CD4-positive, alpha-beta T cell treated with Interleukin-17A for 1 hour (primary cell): Measurements from ENCODE around the gene SDHAF4.
"Not testable (repeated sequence)": the region's sequence is repeated elsewhere in the genome, so short reads cannot be mapped to it uniquely, and the experiment has no call there.

Source experiments
- DNase-seq: peaks from one replicate; pipeline ENCODE4 v3.0.0-alpha.2; 2020

SDHAF4 gene

GRCh38 chr6:70593118-70593486, 26.4 kb downstream of the SDHAF4 start:
- no peak for DNase-seq

GRCh38 chr6:70599187-70599586, 32.5 kb downstream of the SDHAF4 start:
- peak; percentile 10 for DNase-seq

GRCh38 chr6:70601014-70601413, 34.3 kb downstream of the SDHAF4 start:
- DNase-seq, result no peak

GRCh38 chr6:70604254-70604653, 37.5 kb downstream of the SDHAF4 start:
- no peak for DNase-seq

- not testable (repeated sequence) for DNase-seq
These were observed 40.6 kb downstream of the SDHAF4 start for GRCh38 chr6:70607371-70607770.

GRCh38 chr6:70609181-70609580, 42.5 kb downstream of the SDHAF4 start:
- not testable (repeated sequence) for DNase-seq

- no peak for DNase-seq
These were observed 50.1 kb downstream of the SDHAF4 start for GRCh38 chr6:70616728-70617260.

- DNase-seq, result no peak
These were observed 54.0 kb downstream of the SDHAF4 start for GRCh38 chr6:70620746-70621145.

- no peak for DNase-seq
These were observed 55.7 kb downstream of the SDHAF4 start for GRCh38 chr6:70622461-70622860.

- no peak for DNase-seq
These were observed 58.7 kb downstream of the SDHAF4 start for GRCh38 chr6:70625436-70625835.

- no peak for DNase-seq
These were observed 60.9 kb downstream of the SDHAF4 start for GRCh38 chr6:70627500-70628254.

GRCh38 chr6:70629929-70630328, 63.2 kb downstream of the SDHAF4 start:
- no peak for DNase-seq

- no peak for DNase-seq
These were observed 67.1 kb downstream of the SDHAF4 start for GRCh38 chr6:70633870-70634269.

GRCh38 chr6:70636596-70636995, 69.9 kb downstream of the SDHAF4 start:
- no peak for DNase-seq

- DNase-seq, result no peak
These were observed 71.7 kb downstream of the SDHAF4 start for GRCh38 chr6:70638468-70638867.
